ENCODE results near the gene HS6ST1. TPM values are rescaled to one million over a fixed set of nuclear protein-coding genes. Genes with fewer than 3 reads are reported as not detected.
"Not testable (repeated sequence)": the region's sequence is repeated elsewhere in the genome, so short reads cannot be mapped to it uniquely, and the experiment has no call there.

The HS6ST1 gene
- total RNA-seq, 1 donor from 2014 or later = 26.8 TPM

DNA sequence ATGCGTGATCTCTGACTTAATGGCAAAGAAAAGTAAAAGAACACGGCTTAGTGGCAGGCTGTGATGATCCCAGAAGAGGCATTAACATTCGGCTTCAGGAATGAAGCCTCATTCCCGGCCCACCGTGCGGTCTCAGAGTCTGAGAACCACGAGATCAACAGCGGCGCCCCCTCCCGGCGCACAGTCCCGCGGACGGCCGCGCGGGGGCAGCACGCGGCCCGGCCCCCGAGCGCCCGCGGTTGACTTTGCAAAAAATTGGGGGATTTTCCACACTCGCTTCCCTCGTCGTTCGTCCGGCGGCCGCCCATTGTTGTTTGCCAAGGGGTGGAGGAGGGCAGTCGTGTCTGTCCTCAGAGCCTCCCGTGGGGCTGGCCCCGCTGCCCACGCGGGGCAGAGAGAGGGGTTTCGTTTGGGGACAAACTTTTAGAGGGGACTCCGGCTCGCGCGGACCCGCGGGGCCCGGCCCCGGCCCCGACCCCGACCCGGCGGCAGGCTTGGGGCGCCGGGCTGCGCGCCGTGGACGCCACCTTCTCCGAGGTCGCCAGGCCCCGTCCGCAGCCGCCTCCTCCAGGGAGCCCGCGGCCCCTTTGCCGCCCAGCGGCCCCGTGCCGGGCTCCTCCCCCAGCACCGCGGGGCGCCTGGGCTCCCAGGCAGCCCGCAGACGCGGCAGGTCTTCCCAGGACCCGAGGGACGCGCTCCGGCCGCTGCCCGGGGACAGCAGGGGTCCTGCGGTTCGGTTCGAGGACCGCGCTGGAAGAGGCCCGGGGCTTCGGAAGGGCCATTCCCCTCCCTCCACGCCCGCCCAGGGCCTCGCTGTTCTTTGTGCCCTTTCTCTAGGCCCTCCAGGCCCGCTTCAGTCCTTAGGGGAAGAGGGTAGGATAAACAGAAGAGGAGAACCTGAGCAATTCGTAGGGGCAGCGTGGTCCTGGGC is 3.4 kb upstream of the HS6ST1 start:
- peak; percentile 94 for DNase-seq

- peak; percentile 2 for DNase-seq
These were observed 2.5 kb upstream of the HS6ST1 start for GRCh38 chr2:128320906-128321771.

GRCh38 chr2:128320192-128320905 is 1.7 kb upstream of the HS6ST1 start:
- DNase-seq = no peak

GRCh38 chr2:128319631-128320191 is 1.0 kb upstream of the HS6ST1 start:
- DNase-seq = no peak

DNA sequence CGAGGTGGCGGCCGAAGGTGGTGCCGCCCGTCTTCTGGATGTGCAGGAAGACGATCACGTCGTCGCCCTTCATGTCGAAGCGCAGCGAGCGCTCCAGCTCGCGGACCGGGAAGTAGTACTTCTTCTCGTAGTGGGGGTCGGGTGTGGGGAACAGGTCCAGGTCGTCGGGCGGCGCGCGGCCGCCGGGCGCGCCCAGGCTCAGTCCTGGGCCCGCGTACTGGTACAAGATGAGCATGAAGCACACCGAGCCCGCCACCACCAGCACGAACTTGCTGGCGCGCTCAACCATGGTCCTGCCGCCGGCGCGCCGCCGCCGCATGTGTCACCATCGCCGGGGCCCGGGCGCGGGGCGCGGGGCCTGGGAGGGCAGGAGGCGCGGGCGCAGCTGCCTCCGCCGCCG is 423 bp downstream of the HS6ST1 start:
- DNase-seq = not testable (repeated sequence)

DNA sequence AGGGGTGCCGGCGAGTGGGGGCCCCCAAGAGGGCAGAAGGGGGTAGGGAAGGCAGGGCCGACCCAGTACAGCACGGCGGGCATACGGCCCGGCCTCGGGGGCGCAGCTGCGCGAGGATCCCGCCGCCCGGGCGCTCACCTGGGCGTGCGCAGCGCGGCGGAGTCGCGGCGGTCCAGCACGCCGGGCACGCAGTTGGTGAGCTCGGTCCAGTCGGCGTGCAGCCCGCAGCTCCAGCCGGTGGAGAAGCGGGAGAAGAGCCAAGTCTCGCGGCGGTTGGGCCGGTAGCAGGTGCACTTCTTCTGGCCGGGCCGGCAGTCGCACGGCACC is 806 bp downstream of the HS6ST1 start:
- not testable (repeated sequence) for DNase-seq

- peak; percentile 27 for DNase-seq
These were observed 1.3 kb downstream of the HS6ST1 start for GRCh38 chr2:128317181-128317898.

DNA sequence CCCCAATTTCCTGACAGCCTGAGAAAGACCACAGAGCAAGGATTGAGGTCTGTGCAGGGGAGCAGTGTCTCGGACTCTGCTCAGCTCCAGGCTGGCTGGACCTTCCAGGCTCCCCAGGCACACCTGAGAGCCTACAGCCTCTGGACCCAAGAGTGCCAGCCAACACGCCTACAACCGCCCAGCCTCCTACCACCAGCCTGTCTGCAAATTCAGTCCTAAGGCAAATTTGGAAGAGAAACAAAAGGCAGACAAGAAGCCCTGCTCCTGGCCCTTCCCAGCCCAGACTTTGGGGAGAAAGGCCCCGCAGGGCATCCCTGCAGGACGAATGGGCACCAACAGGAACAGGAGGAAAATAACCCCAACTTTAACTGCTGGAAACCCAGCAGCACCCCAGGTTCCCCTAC is 1.9 kb downstream of the HS6ST1 start:
- DNase-seq = no peak

DNA sequence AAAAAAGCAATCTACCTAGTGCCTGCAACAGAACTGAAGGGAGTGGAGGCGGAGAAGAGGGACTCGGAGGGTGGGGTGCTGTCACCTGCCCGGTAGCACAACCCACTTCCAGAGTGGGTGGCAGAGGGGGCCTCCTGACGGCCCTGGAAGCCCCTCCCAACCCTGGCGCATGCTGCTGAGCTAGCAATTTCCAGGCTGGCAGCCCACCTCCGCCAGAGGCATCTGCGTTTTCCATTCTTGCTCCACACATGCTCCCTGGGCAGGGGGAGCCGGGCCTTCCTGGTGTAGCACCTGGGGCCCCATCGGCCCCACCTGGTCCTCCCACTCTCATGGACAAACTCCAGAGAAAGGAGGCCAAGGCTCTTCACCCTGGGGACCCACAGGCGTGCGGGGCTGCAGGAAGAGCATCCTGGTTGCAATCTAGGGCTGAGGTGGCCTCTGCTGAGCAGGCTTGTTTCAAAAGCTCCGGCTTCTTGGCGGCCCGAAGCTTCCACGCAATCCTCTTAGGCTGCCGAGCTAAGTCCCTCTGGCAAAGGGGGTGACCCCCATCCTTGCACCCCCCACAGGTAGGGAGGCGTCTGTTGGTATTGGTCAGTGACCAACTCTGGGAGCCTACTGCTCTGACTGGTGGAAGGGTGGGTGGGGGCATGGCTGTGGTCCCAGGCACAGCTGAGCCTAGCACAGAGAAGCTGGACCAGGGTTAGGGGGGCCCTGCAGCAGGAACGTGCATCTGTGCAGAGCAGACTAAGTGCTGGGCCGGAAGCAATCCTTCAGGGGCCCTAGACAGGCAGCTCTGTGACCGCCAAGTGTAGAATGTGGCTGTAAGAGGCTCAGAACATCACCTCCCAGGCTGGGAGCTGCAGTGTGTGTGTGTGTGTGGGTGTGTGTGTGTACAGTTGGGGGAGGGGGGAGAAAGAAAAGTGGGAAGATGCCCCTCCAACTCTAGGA is 2.6 kb downstream of the HS6ST1 start:
- DNase-seq = peak; percentile 58

DNA sequence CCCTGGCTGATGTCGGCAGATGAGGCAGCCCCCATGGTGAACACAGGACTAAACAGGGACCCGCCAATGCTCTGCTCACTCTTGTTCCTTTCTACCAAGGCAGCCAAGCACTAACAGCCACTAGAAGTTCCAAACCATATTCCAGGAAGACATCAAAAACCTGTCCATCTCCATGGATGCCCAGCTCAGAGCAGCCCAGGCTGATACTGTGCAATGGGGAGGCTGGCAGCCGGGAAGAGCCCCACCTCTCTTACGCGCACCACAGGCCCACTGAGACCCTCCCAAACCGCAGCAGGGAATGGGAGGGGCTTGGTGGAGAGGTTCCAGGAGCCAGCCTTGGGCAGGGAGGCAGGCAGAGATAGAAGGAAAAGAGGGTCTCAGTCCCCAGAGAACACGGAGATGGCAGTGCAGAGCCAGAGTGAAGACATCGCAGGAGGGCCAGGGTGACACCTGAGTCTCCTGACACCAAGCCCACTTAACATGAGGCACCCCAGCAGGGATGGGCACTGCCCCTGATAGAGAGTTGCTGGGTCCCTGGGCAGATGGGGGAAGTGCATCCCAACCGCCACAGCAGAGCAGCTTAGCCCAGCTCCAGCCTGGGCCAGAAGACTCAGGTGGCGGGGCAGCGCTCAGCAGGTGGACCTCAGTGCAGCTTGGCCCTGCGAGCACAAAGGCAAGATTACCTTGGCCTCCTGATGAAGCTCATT is 3.4 kb downstream of the HS6ST1 start:
- peak; percentile 3 for DNase-seq

DNA sequence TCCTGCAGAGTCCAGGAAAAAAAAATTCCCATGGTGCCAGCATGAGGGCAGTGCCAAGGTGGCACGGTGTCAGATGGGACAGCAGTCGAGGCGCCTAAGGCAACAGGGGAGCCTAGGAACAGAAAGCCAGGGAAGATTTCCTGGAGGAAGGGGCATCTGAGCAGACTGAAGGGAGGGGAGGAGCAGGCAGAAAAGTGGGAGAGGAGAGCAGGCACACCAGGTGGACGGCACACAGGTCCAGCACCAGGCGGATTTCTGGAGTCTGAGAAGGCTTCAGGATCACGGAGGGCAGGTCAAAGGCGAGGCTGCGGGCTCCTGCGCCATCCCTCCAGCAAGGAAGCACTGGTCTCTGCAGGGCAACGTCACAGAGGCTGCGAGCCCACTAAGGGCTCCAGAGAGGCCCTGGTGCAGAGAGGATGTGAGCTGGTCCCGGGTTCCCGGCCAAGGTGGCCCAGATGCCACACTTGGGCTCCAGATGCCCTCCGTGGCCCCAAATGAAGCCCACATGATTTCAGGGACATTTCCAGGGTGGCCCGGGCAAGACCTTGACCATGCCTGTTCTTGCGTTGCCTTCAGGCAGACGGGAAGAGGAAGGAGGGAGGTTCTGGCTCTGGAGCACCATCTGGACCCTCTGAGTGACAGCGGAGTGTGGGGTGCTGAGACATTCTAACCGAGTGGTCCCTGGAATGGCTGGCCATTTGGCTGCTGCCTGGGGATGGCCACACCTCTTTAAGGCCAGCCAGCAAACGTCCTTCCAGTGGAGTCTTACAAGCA is 4.1 kb downstream of the HS6ST1 start:
- DNase-seq = peak; percentile 1

DNA sequence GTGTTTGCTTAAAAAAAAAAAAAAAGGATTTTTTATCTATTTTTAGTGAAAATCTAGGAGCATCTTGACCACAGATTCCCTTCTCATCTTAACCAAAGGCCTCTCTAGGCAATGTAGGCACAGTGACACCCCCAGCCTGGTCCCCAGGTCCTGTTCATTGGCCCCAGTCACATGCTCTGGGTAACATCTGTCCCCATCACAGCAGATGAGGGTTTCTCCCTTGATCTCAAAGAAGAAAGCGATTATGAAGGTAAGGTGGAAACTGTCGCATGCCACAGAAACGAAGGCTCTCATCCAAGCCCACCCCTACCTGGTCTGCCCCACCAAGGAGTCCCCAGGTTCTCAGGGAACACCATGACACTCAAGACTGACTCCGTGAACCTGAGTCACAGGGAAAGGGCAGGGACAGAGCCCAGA is 4.7 kb downstream of the HS6ST1 start:
- no peak for DNase-seq

- DNase-seq = no peak
These were observed 5.4 kb downstream of the HS6ST1 start for GRCh38 chr2:128313091-128313836.

DNA sequence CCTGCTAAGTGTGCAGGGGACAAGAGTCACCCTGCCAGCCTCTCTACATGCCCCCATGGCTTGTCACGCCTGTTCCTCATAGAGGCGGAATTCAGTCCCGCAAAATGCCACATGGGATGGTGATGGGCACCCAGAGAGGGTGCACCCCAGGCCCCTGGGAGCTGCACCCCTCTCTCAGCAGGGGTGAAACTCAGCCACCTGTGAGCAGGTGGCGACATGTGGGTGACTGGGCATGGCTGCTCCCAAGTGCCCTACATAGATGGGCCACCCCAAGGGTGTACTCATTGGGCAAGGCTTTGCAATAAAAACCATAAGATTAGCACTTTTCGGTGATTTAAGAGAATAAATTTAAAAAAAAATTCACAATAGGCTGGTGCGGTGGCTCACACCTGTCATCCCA is 6.3 kb downstream of the HS6ST1 start:
- DNase-seq = no peak

DNA sequence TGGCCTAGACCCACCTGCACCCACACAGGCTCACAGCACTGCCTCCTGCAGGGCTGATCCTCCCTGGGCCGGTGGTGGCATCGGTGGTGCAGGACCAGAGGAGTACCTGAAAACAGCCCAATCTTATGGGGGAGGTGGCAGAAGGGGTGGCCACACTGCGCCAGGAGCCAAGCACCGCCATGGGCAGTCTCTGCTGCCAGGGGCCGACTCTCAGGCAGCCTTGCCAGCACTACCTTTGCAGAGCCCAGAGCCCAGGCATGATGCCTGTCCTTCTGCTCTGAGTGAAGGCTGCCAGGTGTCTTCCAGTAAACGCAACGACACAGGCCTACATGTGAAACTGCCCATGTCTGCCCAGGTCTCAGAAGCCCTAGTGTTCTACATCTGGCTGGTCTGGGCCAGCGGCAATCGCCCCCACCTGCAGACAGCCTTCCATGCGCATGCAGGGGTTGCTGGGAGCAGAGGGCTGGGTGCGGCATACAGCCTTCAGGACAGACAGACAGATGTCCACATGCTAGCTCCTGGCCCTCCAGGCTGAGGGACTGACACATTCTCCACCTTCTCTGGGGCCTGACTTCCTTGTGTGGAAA is 6.8 kb downstream of the HS6ST1 start:
- DNase-seq = no peak

- no peak for DNase-seq
These were observed 7.4 kb downstream of the HS6ST1 start for GRCh38 chr2:128311216-128311754.

GRCh38 chr2:128310761-128311160 is 7.9 kb downstream of the HS6ST1 start:
- no peak for DNase-seq

Data from tongue (tissue), 2 donors.